ENCODE measurements around the gene PNPLA6. TPM values are rescaled to one million over a fixed set of nuclear protein-coding genes. Genes with fewer than 3 reads are reported as not detected.

The PNPLA6 gene
- total and polyA plus RNA-seq, 9 of the 15 experiments (the other 6 are each of a cell fraction or from before 2014, with no cell fraction given) = 0.07 to 30.2 (median 8.3) TPM

- peak in 1 of 2 experiments; percentile 92; a peak in 1 of 4 replicates for TF ChIP-seq MLLT1 (IDR thresholded peaks at IDR 0.05)
- TF ChIP-seq RCOR1 (IDR thresholded peaks at IDR 0.05; ENCODE audit: borderline replicate concordance in 1 of 2, low read depth in 2 of 2, low read length in 2 of 2) = peak in 1 of 2 experiments; percentile 55; a peak in 1 of 4 replicates
- no peak for TF ChIP-seq ZNF282 (CRISPR knock-in tag; IDR thresholded peaks at IDR 0.05)
- peak; percentile 94 for TF ChIP-seq RHOXF2B (CRISPR knock-in tag; conservative IDR thresholded peaks at IDR 0.05)
- TF ChIP-seq ZKSCAN3 (CRISPR knock-in tag; IDR thresholded peaks at IDR 0.05) = no peak
- TF ChIP-seq ZNF318 (IDR thresholded peaks at IDR 0.05; ENCODE audit: borderline replicate concordance in 1 of 2, low read depth in 1 of 2) = no peak
- 0 out of 2 replicates have a peak, but pooled peaks have one; percentile 9 for TF ChIP-seq ZNF324 (CRISPR knock-in tag; IDR thresholded peaks at IDR 0.05)
- TF ChIP-seq XRCC4 (IDR thresholded peaks at IDR 0.05; ENCODE audit: extremely low read depth, insufficient read depth, insufficient read length) = no peak
- TF ChIP-seq DACH1 (IDR thresholded peaks at IDR 0.05; ENCODE audit: partially characterized antibody) = peak; percentile 93
- TF ChIP-seq SIX5 (IDR thresholded peaks at IDR 0.05; ENCODE audit: borderline replicate concordance in 1 of 2, insufficient read depth in 1 of 2, low read depth in 1 of 2, low read length in 2 of 2) = no peak
- peak; percentile 20; the same call in 1 of the 2 replicates for TF ChIP-seq SMARCA5 (IDR thresholded peaks at IDR 0.05)
- TF ChIP-seq MAFF (IDR thresholded peaks at IDR 0.05; ENCODE audit: low read length) = no peak
- no peak for TF ChIP-seq TAF9B (IDR thresholded peaks at IDR 0.05; ENCODE audit: partially characterized antibody)
- no peak for TF ChIP-seq IRF9 (tag; IDR thresholded peaks at IDR 0.05)
- TF ChIP-seq XRCC3 (IDR thresholded peaks at IDR 0.05) = no peak
- peak; percentile 87 for TF ChIP-seq POLR2G (IDR thresholded peaks at IDR 0.05; ENCODE audit: low read depth, low read length)
- TF ChIP-seq NR2C1 (IDR thresholded peaks at IDR 0.05) = peak; percentile 71; the same call in 1 of the 2 replicates
- TF ChIP-seq NR2C1 (tag; IDR thresholded peaks at IDR 0.05) = peak; percentile 59; the same call in 1 of the 2 replicates
Observed at GRCh38 chr19:7522072-7522922, 13.2 kb upstream of the PNPLA6 start, which contains the start of gene MCOLN1 (continued).
